SK-N-MC (cell line): ENCODE measurements around the gene CLN5.

Experiments used
- DNase-seq: peaks from one replicate; pipeline ENCODE4 v3.0.0-alpha.2; 2011; ENCODE audit warnings: low read depth, low spot score
- H3K27ac ChIP-seq: fragments of 200-600 bp; sonication (generic); 2 replicates; pipeline ENCODE4 v1.5.1; 2016; ENCODE audit warnings: mixed run types
- H3K36me3 ChIP-seq: fragments of 200-600 bp; sonication (generic); 2 replicates; pipeline ENCODE4 v1.6.1; 2017; ENCODE audit warnings: antibody characterized with exemption, low read length, mixed read lengths; ENCODE audit not compliant: insufficient read depth
- H3K4me3 ChIP-seq: fragments of 200-600 bp; sonication (generic); 2 replicates; pipeline ENCODE4 v1.5.1; 2016
- H3K9ac ChIP-seq: fragments of 200-600 bp; sonication (generic); 2 replicates; pipeline ENCODE4 v1.8.0; 2017; ENCODE audit warnings: mixed run types, mixed read lengths; ENCODE audit not compliant: insufficient read length
- H3K9me3 ChIP-seq: fragments of 200-600 bp; sonication (generic); 2 replicates; pipeline ENCODE4 v1.6.1; 2017; ENCODE audit warnings: low read depth, mild to moderate bottlenecking, antibody characterized with exemption, low read length, moderate library complexity, mixed read lengths
- EZH2 ChIP-seq: fragments of 200-600 bp; sonication (generic); IDR thresholded peaks from one replicate; pipeline ENCODE4 v1.6.1; 2017; ENCODE audit warnings: antibody characterized with exemption
- FOXP2 ChIP-seq: optimal IDR thresholded peaks from 2 replicates; pipeline ENCODE3; 2011; ENCODE audit warnings: mild to moderate bottlenecking, moderate library complexity; ENCODE audit not compliant: insufficient read depth; ENCODE audit errors: extremely low read length, control extremely low read depth
- POLR2AphosphoS5 ChIP-seq: IDR thresholded peaks from 2 replicates; pipeline ENCODE4 v1.6.1; 2012; ENCODE audit warnings: mild to moderate bottlenecking, low read depth, low read length, borderline replicate concordance

CLN5 gene

DNA sequence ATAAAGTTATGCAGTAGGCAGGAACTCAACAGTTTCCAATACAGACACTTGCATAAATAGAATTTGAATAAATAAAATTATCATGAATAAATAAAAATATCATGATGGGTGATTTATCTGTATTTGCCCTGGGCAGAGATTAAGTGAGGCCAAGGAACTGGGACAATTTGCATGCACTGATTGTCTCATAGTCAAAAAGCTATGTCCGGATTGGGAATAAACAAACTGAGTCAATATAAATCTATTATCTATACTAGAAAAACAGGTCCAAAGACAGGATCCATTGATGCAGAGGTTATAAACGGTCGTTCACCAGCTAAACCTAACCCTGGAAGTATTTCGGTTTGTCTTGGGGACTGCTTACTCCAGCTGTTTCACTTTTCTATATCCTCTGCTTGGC is 61.3 kb downstream of the CLN5 start:
- peaks cover 71% of the 10 kb centered on the region for H3K36me3 ChIP-seq
- H3K9ac ChIP-seq = no peak overlapping the region
- no peak for TF ChIP-seq EZH2
- TF ChIP-seq FOXP2 = no peak
- no peak for TF ChIP-seq POLR2AphosphoS5
- H3K4me3 ChIP-seq = no peak overlapping the region
- no peak overlapping the region for H3K27ac ChIP-seq
- DNase-seq = no peak
- no peaks in the 10 kb centered on the region for H3K9me3 ChIP-seq
